T-helper 1 cell (primary cell): ENCODE data around the gene BORCS6.

Experiments used
- DNase-seq, 5 donors: peaks; one replicate each; pipeline ENCODE4 v3.0.0-alpha.2; 2012 to 2020

Gene BORCS6

DNA sequence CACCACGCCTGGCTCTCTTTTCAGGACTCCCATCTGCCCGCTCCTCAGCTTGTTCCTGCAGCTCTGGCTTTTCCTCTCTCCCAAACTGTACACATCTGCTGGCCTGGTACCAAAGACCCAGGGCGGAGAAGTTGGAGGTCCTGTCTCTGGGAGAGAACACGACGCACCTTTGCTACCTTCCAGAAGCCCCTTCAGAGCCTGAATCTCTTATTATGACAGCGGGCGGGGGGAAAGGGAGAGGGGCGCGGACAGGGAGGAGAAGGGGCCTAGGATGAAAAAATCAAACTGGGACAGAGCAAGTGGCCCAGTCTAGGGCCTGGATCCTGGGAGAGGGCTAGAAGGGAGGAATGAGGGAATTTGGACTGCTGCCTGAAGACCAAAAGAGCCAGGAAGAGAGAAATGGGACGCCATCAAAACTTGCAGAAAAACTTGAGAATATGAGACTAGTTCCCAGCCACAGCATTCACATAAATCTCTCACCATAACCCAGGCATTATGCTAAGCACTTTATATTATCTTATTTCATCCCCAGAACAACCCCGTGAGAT is 35.3 kb downstream of the BORCS6 start:
- no peak for DNase-seq

DNA sequence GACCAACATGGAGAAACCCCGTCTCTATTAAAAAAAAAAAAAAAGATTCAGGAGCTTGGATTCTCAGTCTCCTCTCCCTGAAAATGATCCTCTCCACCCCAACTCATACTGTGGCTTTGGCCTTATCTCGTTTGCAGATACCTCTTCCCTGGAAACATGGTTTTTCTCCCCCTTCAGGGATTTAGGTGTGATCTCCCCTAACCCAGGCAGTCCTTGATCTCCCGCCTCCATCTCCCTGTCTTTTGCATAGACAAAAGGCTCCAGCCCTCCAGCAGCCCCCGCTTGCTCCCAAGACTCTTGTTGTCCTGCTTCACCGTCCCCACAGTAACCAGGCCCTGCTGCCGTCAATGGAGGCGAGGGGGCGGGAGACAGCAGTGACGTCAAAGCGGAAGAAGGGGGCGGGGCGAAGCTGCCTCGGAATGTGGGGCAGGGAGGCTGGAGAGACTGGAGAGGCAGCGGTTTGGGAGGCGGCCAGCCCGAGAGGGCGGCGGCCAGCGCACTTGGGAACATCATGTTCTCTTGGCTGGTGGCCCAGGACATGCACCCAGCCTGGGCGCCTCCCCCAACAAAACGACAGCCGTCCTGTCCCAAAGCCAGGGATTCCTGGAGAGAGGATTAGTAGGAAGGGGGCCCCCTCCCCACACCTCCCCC is 35.9 kb downstream of the BORCS6 start:
- DNase-seq, result peak; percentile 84 to 93 (median 88)

DNA sequence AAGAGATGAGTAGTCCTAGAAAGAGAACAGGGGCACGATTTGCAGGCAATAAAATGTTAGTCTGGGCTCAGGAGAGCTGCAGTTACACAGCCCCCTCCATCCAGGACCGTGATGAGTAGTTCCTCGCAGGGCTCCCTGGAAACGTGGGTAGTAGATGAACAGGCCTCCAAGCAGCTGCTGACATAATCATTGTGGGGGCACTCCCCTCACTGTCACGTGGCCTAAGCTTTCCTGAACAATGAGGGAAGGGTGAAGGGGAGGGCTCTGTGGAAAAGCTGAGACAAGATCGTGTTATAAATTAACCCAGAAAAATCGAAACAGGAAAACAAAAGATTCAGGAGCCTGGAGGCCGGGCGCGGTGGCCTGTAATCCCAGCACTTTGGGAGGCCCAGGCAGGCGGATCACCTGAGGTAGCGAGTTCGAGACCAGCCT is 36.4 kb downstream of the BORCS6 start:
- peak in 1 of 5 donors; percentile 37 for DNase-seq

GRCh38 chr17:8153031-8153451 is 36.9 kb downstream of the BORCS6 start:
- no peak for DNase-seq

DNA sequence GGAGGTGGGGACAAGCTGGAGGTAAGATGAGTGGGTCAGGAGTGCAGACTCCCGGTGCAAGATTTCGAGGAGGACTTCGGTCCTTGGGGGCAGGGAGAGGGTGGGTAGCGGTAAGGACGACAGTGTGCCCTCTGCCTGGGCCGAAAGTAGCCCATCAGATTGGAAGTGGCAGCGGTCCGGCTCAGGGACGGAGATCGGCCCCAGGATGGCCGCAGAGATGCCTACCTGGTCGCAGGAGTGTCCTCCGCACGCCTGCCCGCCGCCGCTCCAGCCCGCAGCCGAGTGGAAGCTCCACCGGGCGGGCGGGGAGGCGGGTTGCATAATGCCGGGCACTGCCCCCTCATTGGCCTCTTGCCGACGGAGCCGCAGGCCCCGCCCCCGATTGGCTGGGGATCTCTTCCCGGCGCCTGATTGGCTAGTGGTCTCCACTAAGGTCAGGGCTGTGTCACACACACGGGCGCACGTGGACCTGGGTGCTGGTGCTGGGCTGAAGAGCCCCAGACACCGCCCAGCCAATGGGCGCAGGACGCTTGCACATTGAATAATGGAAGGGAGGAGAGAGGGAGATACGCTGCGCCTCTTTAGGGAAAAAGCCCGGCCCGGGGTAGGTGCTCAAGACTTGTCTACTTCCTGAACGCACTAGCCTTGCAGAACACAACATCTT is 37.7 kb downstream of the BORCS6 start, which contains the start of gene PER1:
Gene PER1, minus strand, starts transcription at position 293 of the 664 bp plus-strand sequence. CDS start 1,698 bp downstream, outside the sequence.
- peak; percentile 70 to 91 (median 80) for DNase-seq

GRCh38 chr17:8151641-8152111 is 38.3 kb downstream of the BORCS6 start:
- peak in 2 of 5 donors; percentile 39 to 53 for DNase-seq

GRCh38 chr17:8151120-8151640 is 38.8 kb downstream of the BORCS6 start:
- peak; percentile 84 to 91 (median 88) for DNase-seq

DNA sequence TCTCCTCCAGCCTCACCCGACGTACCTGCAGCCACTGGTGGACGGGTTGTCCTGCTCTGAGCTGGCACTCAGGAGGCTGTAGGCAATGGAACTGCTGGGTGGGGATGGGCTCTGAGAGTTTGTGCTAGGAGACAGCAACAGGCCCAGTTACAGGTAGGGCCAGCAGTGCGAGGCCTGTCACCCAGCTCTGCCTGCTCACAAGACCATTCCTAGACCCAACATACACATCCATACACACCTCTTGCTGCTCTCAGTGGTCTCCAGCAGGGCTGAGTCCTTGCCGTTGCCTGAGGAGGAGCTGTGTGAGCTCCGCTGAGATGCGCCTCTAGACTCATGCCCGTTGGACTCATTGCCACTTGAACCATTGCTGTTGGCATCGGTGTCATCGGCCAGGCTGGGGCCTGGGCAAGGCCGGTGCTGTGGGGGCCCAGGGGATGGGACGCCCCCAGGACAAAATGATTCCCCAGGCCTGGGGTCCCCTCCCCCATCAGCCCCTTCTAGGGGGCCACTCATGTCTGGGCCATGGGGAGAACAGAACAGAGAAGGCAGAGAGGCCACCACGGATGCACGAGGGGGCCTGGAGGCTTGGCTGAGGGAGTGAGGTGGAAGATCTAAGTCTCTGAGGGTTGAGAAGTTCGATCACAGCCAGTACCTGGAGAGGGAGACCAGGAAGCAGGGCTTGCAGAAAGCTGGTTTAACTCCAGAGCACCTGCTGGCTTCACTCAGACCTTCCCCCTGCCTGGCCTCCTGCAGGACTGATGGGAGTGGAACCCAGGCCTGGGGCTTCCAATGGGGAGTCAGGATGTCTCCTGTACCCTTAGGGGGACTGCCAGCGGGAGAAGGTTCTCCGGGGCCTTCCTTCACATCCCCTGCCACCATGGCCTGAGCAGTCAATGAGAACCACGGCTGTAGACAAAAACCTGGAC is 39.5 kb downstream of the BORCS6 start:
- no peak for DNase-seq

DNA sequence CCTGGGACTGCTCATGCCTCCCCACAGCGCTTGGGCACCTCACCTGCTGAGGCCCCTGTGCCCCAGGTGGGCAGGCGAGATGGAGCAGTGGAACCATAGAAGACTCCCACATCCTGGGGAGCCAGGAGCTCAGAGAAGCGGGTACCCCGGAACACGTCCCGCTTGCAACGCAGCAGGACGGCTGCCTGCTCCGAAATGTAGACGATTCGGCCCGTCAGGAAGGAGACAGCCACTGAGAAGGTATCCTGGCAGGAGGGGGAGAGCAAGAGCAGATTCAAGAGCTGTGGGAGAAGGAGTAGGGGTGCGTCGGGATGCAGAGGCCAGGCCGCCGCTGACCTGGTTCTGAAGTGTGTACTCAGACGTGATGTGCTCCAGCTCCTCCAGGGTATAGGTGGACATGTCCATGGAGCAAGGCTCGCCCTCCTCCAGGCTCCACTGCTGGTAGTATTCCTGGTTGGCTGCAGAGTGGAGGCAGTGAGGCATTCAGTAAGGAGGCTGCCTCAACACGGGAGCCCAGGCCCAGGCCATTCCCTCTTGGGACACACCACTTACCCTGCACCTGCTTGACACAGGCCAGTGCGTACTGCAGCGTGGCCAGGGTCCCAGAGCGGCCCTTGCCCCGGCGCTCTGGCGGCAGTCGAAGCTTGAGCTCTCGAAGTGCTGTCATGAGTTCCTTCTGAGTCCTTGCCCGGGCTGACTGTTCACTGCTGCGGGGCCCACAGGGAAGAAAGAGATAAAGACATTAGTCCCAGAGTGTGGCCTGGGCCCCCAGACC is 40.4 kb downstream of the BORCS6 start:
- no peak for DNase-seq

DNA sequence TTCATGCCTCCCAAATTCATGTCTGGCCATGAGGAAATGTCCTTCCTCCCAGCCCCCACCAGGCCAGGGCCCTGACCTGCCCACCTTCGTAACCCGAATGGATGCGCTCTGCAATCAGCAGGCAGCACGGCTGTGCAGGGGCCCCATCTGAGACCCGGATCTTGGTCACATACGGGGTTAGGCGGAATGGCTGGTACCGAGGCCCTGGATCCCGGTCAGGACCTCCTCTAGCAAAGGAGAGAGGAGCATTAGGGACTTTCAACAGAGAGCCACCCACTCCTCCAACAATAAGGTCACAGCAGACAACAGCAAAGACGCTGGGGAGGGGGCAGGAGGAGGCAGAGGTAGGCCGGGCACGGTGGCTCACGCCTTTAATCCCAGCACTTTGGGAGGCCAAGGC is 41.4 kb downstream of the BORCS6 start:
- DNase-seq, result no peak

DNA sequence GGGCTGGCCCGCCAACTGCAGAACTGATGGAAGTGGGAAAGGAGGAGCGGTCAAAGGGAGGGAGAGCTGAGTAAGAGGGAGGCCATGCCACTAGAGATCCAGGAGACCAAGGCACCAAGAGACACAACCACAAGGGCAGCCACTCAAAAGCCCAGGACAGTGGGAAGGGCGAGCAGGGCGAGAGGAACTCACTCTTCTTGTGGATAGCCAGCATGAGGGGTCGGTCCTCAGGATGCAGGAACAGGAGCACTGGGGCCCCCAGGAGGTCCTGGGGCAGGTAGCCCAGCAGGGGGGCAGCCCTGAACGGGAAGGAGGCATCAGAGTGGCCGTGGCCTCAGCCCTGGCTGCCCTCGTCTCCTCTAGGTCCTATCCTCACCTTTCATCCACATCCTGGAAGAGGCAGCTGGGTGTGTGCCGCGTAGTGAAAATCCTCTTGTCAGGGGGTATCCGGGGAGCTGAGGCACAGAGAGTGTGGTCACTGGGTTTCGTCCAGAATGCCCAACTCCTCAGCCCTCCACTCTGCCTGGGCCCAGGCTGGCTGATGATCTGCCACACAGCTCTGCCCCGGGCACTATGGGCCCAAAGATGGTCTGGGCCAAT is 42.1 kb downstream of the BORCS6 start:
- DNase-seq, result no peak

DNA sequence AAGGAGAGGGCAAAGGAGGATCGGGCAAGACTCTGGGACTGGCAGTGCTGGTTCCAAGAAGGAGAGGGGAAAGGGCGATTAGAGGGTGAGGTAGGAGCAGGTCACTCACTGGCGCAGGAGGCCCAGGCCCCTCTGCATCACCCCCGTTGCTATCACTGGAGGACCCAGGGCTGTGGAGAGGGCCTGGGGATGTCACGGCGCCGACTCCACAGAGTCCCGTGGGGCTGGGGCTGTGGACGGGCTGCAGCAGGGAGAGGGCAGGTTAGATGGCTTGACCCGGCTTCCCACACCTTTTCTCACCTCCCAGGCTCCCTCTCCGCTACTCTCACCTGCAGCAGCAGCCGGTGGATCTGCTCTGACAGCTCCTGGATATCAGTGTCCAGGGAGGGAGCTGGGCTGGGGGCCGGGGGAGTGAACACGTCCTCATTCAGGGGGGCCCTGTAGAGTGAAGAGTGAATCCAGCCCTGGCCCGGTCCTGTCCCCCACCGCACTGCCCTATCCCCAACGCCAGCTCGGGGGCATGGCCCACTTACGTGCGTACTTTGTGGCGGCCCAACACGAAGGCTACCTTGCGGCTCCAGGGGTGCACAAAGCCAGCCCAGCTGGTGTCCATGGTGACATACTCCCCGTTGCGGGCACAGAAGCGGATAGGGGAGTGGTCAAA is 42.7 kb downstream of the BORCS6 start:
- DNase-seq, result no peak

DNA sequence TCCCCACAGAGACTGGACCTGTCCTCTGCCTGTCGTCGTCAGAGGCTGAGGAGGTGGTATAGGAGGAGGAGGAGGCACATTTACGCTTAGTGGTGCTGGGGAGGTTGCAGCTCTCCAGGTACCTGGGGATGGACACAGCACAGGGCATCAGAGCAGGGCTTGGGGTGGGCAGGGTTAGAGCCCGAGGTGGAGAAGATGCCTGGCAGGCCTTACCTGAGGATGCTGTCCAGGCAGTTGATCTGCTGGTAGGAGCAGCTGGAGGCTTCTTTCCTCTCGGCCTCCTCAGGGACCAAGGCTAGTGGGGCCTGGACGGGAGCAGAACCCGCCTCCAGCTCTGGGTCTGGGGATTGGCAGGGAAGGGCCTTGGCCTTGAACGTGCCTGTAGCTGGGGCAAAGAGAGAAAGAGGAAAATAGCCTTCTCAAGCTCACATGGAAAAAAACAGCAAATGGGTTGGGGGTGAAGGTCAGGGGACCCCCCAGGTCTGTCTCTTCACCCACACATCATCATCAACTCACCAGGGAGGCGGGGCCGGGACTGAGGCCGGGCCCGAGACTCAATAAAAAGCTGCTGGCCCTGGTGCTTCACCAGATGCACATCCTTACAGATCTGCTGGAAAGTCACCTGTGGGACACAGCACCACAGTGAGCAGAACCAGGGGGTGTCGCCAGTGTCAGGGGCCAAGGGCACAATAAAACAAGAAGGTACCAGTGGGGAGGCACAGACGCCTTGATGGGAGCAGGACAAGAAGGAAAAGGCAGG is 43.4 kb downstream of the BORCS6 start:
- DNase-seq, result no peak

GRCh38 chr17:8145811-8146210 is 44.2 kb downstream of the BORCS6 start:
- no peak for DNase-seq

GRCh38 chr17:8144401-8145231 is 45.4 kb downstream of the BORCS6 start:
- no peak for DNase-seq

DNA sequence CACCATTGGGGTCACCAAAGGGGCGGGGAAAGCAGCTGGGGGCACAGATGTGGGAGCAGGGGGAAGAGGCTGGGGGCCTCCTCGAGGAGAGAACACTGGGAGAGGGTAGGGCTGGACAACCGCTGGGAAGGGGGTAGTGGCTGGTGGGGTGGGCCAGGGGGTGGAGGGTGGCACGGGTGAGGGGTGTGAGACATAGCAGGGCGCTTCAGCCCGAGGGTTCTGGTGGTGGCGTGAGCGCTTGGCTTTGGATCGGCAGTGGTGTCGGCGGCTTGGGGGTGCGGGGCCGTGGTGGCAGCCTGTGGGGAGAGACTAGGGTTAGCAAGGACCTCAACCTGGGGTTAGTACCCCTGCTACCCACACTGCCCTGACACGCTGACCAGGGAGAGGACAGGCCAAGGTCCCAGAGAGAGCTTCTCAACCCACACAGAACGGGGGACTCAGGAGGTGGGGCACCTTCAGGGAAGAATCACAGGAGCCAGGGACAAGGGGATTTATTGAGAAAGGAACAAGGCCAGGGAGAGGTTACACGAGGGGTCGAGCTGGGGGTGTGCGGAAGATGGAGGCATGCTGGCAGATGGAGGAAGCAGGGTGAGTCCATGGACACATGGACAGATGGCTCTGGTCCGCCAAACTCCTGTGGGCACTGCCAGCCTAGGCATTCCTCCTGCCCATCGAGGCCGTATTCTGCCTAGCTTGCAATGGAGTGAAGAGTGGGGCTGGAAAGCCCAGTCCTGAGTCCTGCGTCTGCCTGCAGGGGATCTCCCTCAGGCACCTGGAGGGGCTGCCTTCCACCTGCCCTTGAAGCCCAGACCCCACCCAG is 46.2 kb downstream of the BORCS6 start:
- DNase-seq, result peak in 1 of 5 donors; percentile 13

GRCh38 chr17:8142887-8143580 is 46.9 kb downstream of the BORCS6 start:
- DNase-seq, result peak in 1 of 5 donors; percentile 12
